ENCODE data around the gene CHRM5.

CHRM5 gene

GRCh38 chr15:33959844-33960548 is 8.3 kb upstream of the CHRM5 start:
- Histone ChIP-seq H3K9me3 (ENCODE audit: insufficient read depth, low read depth, low read length) (no peaks in the 10 kb centered on the region), H3K27ac (ENCODE audit: low read depth, low read length) (no peak overlapping the region), H3K36me3 (ENCODE audit: insufficient read depth, low read length) (no peaks in the 10 kb centered on the region), H3K27me3 (ENCODE audit: insufficient read depth, low read length) (no peaks in the 10 kb centered on the region), H3K4me1 (ENCODE audit: insufficient read depth, low read length) (no peaks in the 10 kb centered on the region), H3K9ac (ENCODE audit: low read depth, low read length) (no peak overlapping the region), H3K4me3 (ENCODE audit: low read length) (no peak overlapping the region)
- WGBS = 96% methylated on average over 4 of the region's 7 CpGs

GRCh38 chr15:33960549-33960935 is 7.8 kb upstream of the CHRM5 start:
- no peaks in the 10 kb centered on the region for H3K9me3 ChIP-seq (ENCODE audit: insufficient read depth, low read depth, low read length)
- 100% methylated on average over 3 of the region's 3 CpGs for WGBS
- H3K4me1 ChIP-seq (ENCODE audit: insufficient read depth, low read length) = no peaks in the 10 kb centered on the region
- no peak overlapping the region for H3K27ac ChIP-seq (ENCODE audit: low read depth, low read length)
- no peaks in the 10 kb centered on the region for H3K36me3 ChIP-seq (ENCODE audit: insufficient read depth, low read length)
- H3K27me3 ChIP-seq (ENCODE audit: insufficient read depth, low read length) = no peaks in the 10 kb centered on the region
- H3K9ac ChIP-seq (ENCODE audit: low read depth, low read length) = no peak overlapping the region
- H3K4me3 ChIP-seq (ENCODE audit: low read length) = no peak overlapping the region

GRCh38 chr15:33963831-33964664 is 4.2 kb upstream of the CHRM5 start:
- Histone ChIP-seq H3K9ac (ENCODE audit: low read depth, low read length) (no peak overlapping the region), H3K27me3 (ENCODE audit: insufficient read depth, low read length) (no peaks in the 10 kb centered on the region), H3K27ac (ENCODE audit: low read depth, low read length) (no peak overlapping the region), H3K4me3 (ENCODE audit: low read length) (no peak overlapping the region), H3K4me1 (ENCODE audit: insufficient read depth, low read length) (no peaks in the 10 kb centered on the region), H3K36me3 (ENCODE audit: insufficient read depth, low read length) (no peaks in the 10 kb centered on the region), H3K9me3 (ENCODE audit: insufficient read depth, low read depth, low read length) (no peaks in the 10 kb centered on the region)
- WGBS = 69% methylated on average over 5 of the region's 8 CpGs

- Histone ChIP-seq H3K9me3 (ENCODE audit: insufficient read depth, low read depth, low read length) (no peaks in the 10 kb centered on the region), H3K4me1 (ENCODE audit: insufficient read depth, low read length) (no peaks in the 10 kb centered on the region), H3K27ac (ENCODE audit: low read depth, low read length) (no peak overlapping the region), H3K4me3 (ENCODE audit: low read length) (no peak overlapping the region), H3K36me3 (ENCODE audit: insufficient read depth, low read length) (no peaks in the 10 kb centered on the region), H3K27me3 (ENCODE audit: insufficient read depth, low read length) (no peaks in the 10 kb centered on the region), H3K9ac (ENCODE audit: low read depth, low read length) (no peak overlapping the region)
- WGBS = 100% methylated on average over 2 of the region's 2 CpGs
Observed at GRCh38 chr15:33964665-33965040, 3.6 kb upstream of the CHRM5 start.

DNA sequence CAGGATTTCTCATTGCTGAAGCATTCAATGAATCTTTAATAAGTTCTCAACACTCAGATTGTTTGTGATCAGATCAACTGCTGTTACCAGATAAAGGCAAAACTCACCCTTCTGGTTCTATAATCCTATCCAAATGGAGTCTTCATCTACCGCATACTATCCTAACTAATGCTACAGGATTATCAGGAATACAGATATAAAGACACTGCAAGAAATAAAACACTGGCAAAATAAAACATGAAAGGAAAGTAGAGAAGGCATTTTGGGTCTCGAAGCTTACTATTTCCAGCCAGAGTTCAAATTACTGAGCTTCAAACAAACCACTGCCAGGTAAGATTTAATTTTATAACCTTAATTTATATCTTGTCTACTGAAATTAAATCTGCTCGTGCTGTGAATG is 524 bp downstream of the CHRM5 start:
- Histone ChIP-seq H3K27me3 (ENCODE audit: insufficient read depth, low read length) (no peaks in the 10 kb centered on the region), H3K36me3 (ENCODE audit: insufficient read depth, low read length) (no peaks in the 10 kb centered on the region), H3K4me1 (ENCODE audit: insufficient read depth, low read length) (0 out of 2 replicates have a peak, but pooled peaks cover 5% of the 10 kb centered on the region), H3K4me3 (ENCODE audit: low read length) (no peak overlapping the region), H3K27ac (ENCODE audit: low read depth, low read length) (no peak overlapping the region), H3K9ac (ENCODE audit: low read depth, low read length) (no peak overlapping the region), H3K9me3 (ENCODE audit: insufficient read depth, low read depth, low read length) (no peaks in the 10 kb centered on the region)
- WGBS = 83% methylated on average over 3 of the region's 3 CpGs

DNA sequence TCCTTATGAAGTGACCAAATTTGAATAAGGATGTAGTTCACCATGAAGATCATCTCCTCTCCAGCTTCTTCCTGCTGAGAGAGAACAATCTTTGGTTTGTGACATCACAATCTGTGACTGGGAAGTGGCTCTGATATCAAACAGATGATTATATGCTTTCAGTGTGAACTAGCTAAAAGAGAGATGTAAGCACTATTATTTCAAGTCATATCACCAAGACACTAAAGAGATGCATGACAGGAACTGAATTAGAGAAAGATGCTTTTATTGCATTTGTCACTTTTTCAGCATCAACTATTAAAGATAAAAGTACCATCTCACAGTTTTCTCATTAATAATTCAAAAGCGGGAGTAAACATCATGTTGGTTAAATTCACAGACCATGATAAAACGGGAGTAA is 3.5 kb downstream of the CHRM5 start:
- Histone ChIP-seq H3K9me3 (ENCODE audit: insufficient read depth, low read depth, low read length) (no peaks in the 10 kb centered on the region), H3K27me3 (ENCODE audit: insufficient read depth, low read length) (no peaks in the 10 kb centered on the region)
- 98% methylated on average over 2 of the region's 2 CpGs for WGBS

GRCh38 chr15:33975022-33975565 is 6.8 kb downstream of the CHRM5 start:
- no peak overlapping the region for H3K4me3 ChIP-seq (ENCODE audit: low read length)
- no peak overlapping the region for H3K9ac ChIP-seq (ENCODE audit: low read depth, low read length)
- H3K4me1 ChIP-seq (ENCODE audit: insufficient read depth, low read length) = 0 out of 2 replicates have a peak, but pooled peaks cover 5% of the 10 kb centered on the region
- H3K27ac ChIP-seq (ENCODE audit: low read depth, low read length) = no peak overlapping the region
- WGBS = 100% methylated on average over 2 of the region's 4 CpGs
- H3K27me3 ChIP-seq (ENCODE audit: insufficient read depth, low read length) = no peaks in the 10 kb centered on the region
- no peaks in the 10 kb centered on the region for H3K9me3 ChIP-seq (ENCODE audit: insufficient read depth, low read depth, low read length)
- H3K36me3 ChIP-seq (ENCODE audit: insufficient read depth, low read length) = no peaks in the 10 kb centered on the region

More for the DNA sequence above, 3.5 kb downstream of the CHRM5 start:
- Histone ChIP-seq H3K4me1 (ENCODE audit: insufficient read depth, low read length) (0 out of 2 replicates have a peak, but pooled peaks cover 5% of the 10 kb centered on the region), H3K36me3 (ENCODE audit: insufficient read depth, low read length) (no peaks in the 10 kb centered on the region), H3K4me3 (ENCODE audit: low read length) (no peak overlapping the region), H3K27ac (ENCODE audit: low read depth, low read length) (no peak overlapping the region), H3K9ac (ENCODE audit: low read depth, low read length) (no peak overlapping the region)

DNA sequence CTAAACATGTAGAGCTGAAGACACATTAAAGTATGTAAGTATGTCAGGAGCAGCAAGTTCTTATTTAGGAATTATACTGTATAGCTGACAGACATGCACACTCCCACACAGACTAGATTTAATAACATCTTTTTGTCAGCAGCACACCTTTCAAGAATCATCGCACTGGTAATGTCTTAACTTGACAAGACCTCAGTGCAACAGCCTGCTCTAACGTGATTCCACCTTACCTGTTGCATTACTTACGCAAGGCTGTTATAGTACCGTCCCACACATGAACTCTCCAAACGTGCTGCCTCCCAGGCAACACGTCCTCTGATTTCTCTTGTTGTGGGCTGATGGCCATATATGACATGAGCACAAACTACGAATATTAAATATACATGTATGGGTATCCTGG is 11.9 kb downstream of the CHRM5 start:
- 79% methylated on average over 6 of the region's 7 CpGs for WGBS
- H3K27ac ChIP-seq (ENCODE audit: low read depth, low read length) = no peak overlapping the region
- H3K9me3 ChIP-seq (ENCODE audit: insufficient read depth, low read depth, low read length) = no peaks in the 10 kb centered on the region
- H3K9ac ChIP-seq (ENCODE audit: low read depth, low read length) = no peak overlapping the region
- H3K4me3 ChIP-seq (ENCODE audit: low read length) = no peak overlapping the region
- peaks cover 6% of the 10 kb centered on the region; the same call in 1 of the 2 replicates for H3K4me1 ChIP-seq (ENCODE audit: insufficient read depth, low read length)
- no peaks in the 10 kb centered on the region for H3K36me3 ChIP-seq (ENCODE audit: insufficient read depth, low read length)
- no peaks in the 10 kb centered on the region for H3K27me3 ChIP-seq (ENCODE audit: insufficient read depth, low read length)

- Histone ChIP-seq H3K36me3 (ENCODE audit: insufficient read depth, low read length) (no peaks in the 10 kb centered on the region), H3K4me1 (ENCODE audit: insufficient read depth, low read length) (peaks cover 13% of the 10 kb centered on the region; the same call in 1 of the 2 replicates), H3K4me3 (ENCODE audit: low read length) (no peak overlapping the region), H3K9ac (ENCODE audit: low read depth, low read length) (no peak overlapping the region), H3K27me3 (ENCODE audit: insufficient read depth, low read length) (no peaks in the 10 kb centered on the region), H3K27ac (ENCODE audit: low read depth, low read length) (no peak overlapping the region), H3K9me3 (ENCODE audit: insufficient read depth, low read depth, low read length) (no peaks in the 10 kb centered on the region)
- WGBS = 100% methylated on average over 1 of the region's 1 CpG
Observed at GRCh38 chr15:33982516-33982915, 14.2 kb downstream of the CHRM5 start.

DNA sequence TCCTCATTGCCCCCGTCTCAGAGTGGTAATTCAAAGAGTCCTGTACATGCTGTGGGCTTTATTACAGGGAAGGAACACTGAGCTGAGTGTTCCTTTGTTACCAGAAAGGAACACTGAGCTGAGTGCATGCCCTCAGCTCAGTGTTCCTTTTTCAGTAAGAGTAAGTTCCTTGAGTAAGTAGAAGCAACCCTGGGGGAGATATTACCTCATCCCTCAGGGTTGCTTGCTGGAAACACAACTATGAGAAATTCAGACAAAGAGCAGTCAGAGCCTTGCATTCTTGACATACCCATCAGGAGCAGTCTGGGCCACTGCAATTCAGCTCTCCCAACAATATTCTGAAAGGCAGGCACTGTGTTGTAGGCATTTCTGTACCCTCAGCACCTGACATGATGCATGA is 17.0 kb downstream of the CHRM5 start:
- Histone ChIP-seq H3K9me3 (ENCODE audit: insufficient read depth, low read depth, low read length) (no peaks in the 10 kb centered on the region), H3K9ac (ENCODE audit: low read depth, low read length) (peak overlapping the region; percentile 33; the same call in 1 of the 2 replicates), H3K27me3 (ENCODE audit: insufficient read depth, low read length) (no peaks in the 10 kb centered on the region), H3K27ac (ENCODE audit: low read depth, low read length) (peak overlapping the region; percentile 49; the same call in 1 of the 2 replicates), H3K4me1 (ENCODE audit: insufficient read depth, low read length) (peaks cover 13% of the 10 kb centered on the region; the same call in 1 of the 2 replicates), H3K36me3 (ENCODE audit: insufficient read depth, low read length) (no peaks in the 10 kb centered on the region), H3K4me3 (ENCODE audit: low read length) (no peak overlapping the region)
- WGBS = 65% methylated on average over 1 of the region's 1 CpG

DNA sequence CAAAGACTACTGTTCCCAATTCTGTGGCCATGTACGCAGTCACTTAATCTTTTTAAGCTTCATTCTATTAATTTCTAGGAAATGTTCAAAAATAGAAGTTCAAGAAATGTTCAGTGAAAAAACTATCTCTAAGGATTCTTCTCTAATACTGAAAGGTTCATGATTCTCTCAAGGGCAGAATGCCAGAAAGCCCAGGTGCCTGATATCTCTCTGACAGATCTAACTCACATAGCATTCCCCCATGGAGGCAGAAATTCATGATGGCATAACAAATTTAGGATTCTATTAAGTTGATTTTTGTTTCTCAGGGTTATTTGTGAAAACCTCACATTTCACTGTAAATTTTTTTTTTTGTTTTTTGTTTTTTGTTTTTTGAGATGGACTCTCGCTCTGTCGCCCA is 17.5 kb downstream of the CHRM5 start:
- H3K36me3 ChIP-seq (ENCODE audit: insufficient read depth, low read length) = no peaks in the 10 kb centered on the region
- H3K27ac ChIP-seq (ENCODE audit: low read depth, low read length) = no peak overlapping the region
- no peaks in the 10 kb centered on the region for H3K27me3 ChIP-seq (ENCODE audit: insufficient read depth, low read length)
- 100% methylated on average over 2 of the region's 3 CpGs for WGBS
- H3K4me3 ChIP-seq (ENCODE audit: low read length) = no peak overlapping the region
- H3K9ac ChIP-seq (ENCODE audit: low read depth, low read length) = no peak overlapping the region
- H3K9me3 ChIP-seq (ENCODE audit: insufficient read depth, low read depth, low read length) = no peaks in the 10 kb centered on the region
- H3K4me1 ChIP-seq (ENCODE audit: insufficient read depth, low read length) = peaks cover 13% of the 10 kb centered on the region; the same call in 1 of the 2 replicates

Data from HUES64 (cell line).